ENCODE results near the gene PYROXD2. TPM values are rescaled to one million over a fixed set of nuclear protein-coding genes. Genes with fewer than 3 reads are reported as not detected.

Gene PYROXD2
- total RNA-seq, 1 donor from 2014 or later, result 13.0 TPM

- TF ChIP-seq CTCF (IDR thresholded peaks at IDR 0.05), result no peak
- ATAC-seq (no peak), DNase-seq (no peak)
- Histone ChIP-seq H3K27ac (no peak overlapping the region), H3K27me3 (no peaks in the 10 kb centered on the region), H3K4me3 (no peak overlapping the region), H3K9me3 (no peaks in the 10 kb centered on the region), H3K36me3 (no peaks in the 10 kb centered on the region), H3K4me1 (peaks cover 6% of the 10 kb centered on the region)
- intact Hi-C loops (cut with DNase I), result no loop called here
These were observed 44.1 kb upstream of the PYROXD2 start for GRCh38 chr10:98458809-98459784.

- Histone ChIP-seq H3K27me3 (no peaks in the 10 kb centered on the region), H3K27ac (no peak overlapping the region), H3K36me3 (no peaks in the 10 kb centered on the region), H3K9me3 (no peaks in the 10 kb centered on the region), H3K4me3 (no peak overlapping the region), H3K4me1 (peaks cover 6% of the 10 kb centered on the region)
- no peak for DNase-seq
- intact Hi-C loops (cut with DNase I), result no loop called here
- no peak for TF ChIP-seq CTCF (IDR thresholded peaks at IDR 0.05)
- no peak for ATAC-seq
These were observed 42.7 kb upstream of the PYROXD2 start for GRCh38 chr10:98457721-98458120.

- H3K9me3 ChIP-seq, result no peaks in the 10 kb centered on the region
- ATAC-seq (no peak), DNase-seq (no peak)
- TF ChIP-seq CTCF (IDR thresholded peaks at IDR 0.05), result no peak
- H3K36me3 ChIP-seq, result no peaks in the 10 kb centered on the region
- no peak overlapping the region for H3K27ac ChIP-seq
- intact Hi-C loops (cut with DNase I), result no loop called here
- H3K4me1 ChIP-seq, result peaks cover 6% of the 10 kb centered on the region
- peaks cover 5% of the 10 kb centered on the region for H3K27me3 ChIP-seq
- H3K4me3 ChIP-seq, result no peak overlapping the region
These were observed 41.9 kb upstream of the PYROXD2 start for GRCh38 chr10:98456686-98457482.

- peaks cover 4% of the 10 kb centered on the region for H3K4me1 ChIP-seq
- no peak overlapping the region for H3K27ac ChIP-seq
- H3K4me3 ChIP-seq, result no peak overlapping the region
- intact Hi-C loops (cut with DNase I), result no loop called here
- no peak for TF ChIP-seq CTCF (IDR thresholded peaks at IDR 0.05)
- H3K9me3 ChIP-seq, result no peaks in the 10 kb centered on the region
- DNase-seq (no peak), ATAC-seq (no peak)
- no peaks in the 10 kb centered on the region for H3K36me3 ChIP-seq
- H3K27me3 ChIP-seq, result peaks cover 5% of the 10 kb centered on the region
These were observed 41.1 kb upstream of the PYROXD2 start for GRCh38 chr10:98456043-98456570.

- ATAC-seq (no peak), DNase-seq (no peak)
- no peaks in the 10 kb centered on the region for H3K9me3 ChIP-seq
- no peak overlapping the region for H3K4me3 ChIP-seq
- no peaks in the 10 kb centered on the region for H3K4me1 ChIP-seq
- intact Hi-C loops (cut with DNase I), result no loop called here
- H3K27me3 ChIP-seq, result peaks cover 5% of the 10 kb centered on the region
- H3K27ac ChIP-seq, result no peak overlapping the region
- no peak for TF ChIP-seq CTCF (IDR thresholded peaks at IDR 0.05)
- H3K36me3 ChIP-seq, result no peaks in the 10 kb centered on the region
These were observed 38.7 kb upstream of the PYROXD2 start for GRCh38 chr10:98453729-98454128.
